ENCODE measurements around the gene CASTOR2.
"Not testable (repeated sequence)": the region's sequence is repeated elsewhere in the genome, so short reads cannot be mapped to it uniquely, and the experiment has no call there.

CASTOR2 gene

DNA sequence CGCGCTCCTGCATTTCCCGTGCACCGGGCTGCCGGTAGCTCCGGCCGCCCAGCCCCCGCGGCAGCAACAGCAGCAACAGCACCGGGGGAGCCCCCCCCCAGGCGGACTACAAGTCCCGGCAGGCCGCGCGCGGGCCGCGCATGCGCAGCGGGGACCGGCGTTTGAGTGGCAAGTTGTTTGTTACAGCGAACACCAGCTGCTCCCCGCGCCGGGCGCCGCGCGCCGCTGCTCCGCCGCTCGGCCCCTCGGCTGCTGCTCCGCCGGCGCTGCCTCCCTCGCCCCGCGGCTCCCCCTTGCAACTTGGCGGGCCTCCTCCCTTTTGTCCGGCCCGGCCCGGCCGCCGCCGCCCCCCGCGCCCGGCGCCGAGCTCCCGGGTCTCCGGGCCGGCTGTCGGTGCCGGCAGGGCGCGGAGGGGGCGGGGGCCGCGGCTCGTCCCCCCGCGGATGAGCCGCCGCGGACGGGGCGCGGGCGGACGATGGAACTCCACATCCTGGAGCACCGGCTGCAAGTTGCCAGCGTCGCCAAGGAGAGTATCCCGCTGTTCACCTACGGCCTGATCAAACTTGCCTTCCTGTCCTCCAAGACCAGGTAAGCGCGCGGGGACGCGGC, at the start of gene CASTOR2:
Gene CASTOR2, plus strand, starts transcription at position 195 of the 609 bp plus-strand sequence. Its CDS starts 281 bp downstream, at position 476.
- Histone ChIP-seq H3K9ac (ENCODE audit: low read length) (peak within 1 kb of the TSS; percentile 20; the same call in 1 of the 2 replicates), H3K4me2 (ENCODE audit: low read length) (peak within 1 kb of the TSS; percentile 48), H3K4me3 (ENCODE audit: low read length) (peak within 1 kb of the TSS; percentile 66)
- not testable (repeated sequence) for H3K9me3 ChIP-seq (ENCODE audit: insufficient read depth, low read length); H3K79me2 ChIP-seq (ENCODE audit: low read length); H3K27me3 ChIP-seq (ENCODE audit: low read depth, low read length); H3K27ac ChIP-seq (ENCODE audit: low read length); H3K4me1 ChIP-seq (ENCODE audit: low read length); H3K36me3 ChIP-seq (replicated peaks; ENCODE audit: low read depth, low read length); H4K20me1 ChIP-seq (ENCODE audit: insufficient read depth, low read length); H2AFZ ChIP-seq (ENCODE audit: low read depth, low read length)

GRCh38 chr7:74922321-74922890, 42.1 kb upstream of the CASTOR2 start:
- not testable (repeated sequence) for H3K9me3 ChIP-seq (ENCODE audit: insufficient read depth, low read length); H3K9ac ChIP-seq (ENCODE audit: low read length); H3K36me3 ChIP-seq (replicated peaks; ENCODE audit: low read depth, low read length); H3K27me3 ChIP-seq (ENCODE audit: low read depth, low read length); H2AFZ ChIP-seq (ENCODE audit: low read depth, low read length); H3K4me1 ChIP-seq (ENCODE audit: low read length); H3K27ac ChIP-seq (ENCODE audit: low read length); H3K79me2 ChIP-seq (ENCODE audit: low read length); H4K20me1 ChIP-seq (ENCODE audit: insufficient read depth, low read length); H3K4me2 ChIP-seq (ENCODE audit: low read length); H3K4me3 ChIP-seq (ENCODE audit: low read length)

DNA sequence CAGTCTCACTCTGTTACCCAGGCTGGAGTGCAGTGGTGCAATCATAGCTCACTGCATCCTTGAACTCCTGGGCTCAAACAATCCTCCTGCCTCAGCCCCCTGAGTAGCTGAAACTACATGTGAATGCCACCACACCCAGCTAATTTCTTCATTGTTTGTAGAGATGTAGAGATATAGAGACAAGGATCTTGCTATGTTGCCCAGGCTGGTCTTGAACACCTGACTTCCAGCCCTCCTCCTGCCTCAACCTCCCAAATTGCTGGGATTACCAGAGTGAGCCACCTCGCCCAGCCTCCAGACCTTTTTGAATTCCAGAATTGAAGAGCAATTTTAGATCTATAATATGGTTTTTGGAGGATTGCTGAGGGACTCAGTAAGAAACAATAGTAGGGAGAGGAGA, 40.9 kb upstream of the CASTOR2 start:
- not testable (repeated sequence) for H3K9ac ChIP-seq (ENCODE audit: low read length); H3K4me2 ChIP-seq (ENCODE audit: low read length); H3K36me3 ChIP-seq (replicated peaks; ENCODE audit: low read depth, low read length); H4K20me1 ChIP-seq (ENCODE audit: insufficient read depth, low read length); H3K4me3 ChIP-seq (ENCODE audit: low read length); H3K27ac ChIP-seq (ENCODE audit: low read length); H3K4me1 ChIP-seq (ENCODE audit: low read length); H3K9me3 ChIP-seq (ENCODE audit: insufficient read depth, low read length); H2AFZ ChIP-seq (ENCODE audit: low read depth, low read length); H3K27me3 ChIP-seq (ENCODE audit: low read depth, low read length); H3K79me2 ChIP-seq (ENCODE audit: low read length)

- H3K79me2 ChIP-seq (ENCODE audit: low read length); H3K9ac ChIP-seq (ENCODE audit: low read length); H3K4me2 ChIP-seq (ENCODE audit: low read length); H3K27me3 ChIP-seq (ENCODE audit: low read depth, low read length); H3K9me3 ChIP-seq (ENCODE audit: insufficient read depth, low read length); H4K20me1 ChIP-seq (ENCODE audit: insufficient read depth, low read length); H3K27ac ChIP-seq (ENCODE audit: low read length); H2AFZ ChIP-seq (ENCODE audit: low read depth, low read length); H3K36me3 ChIP-seq (replicated peaks; ENCODE audit: low read depth, low read length); H3K4me3 ChIP-seq (ENCODE audit: low read length); H3K4me1 ChIP-seq (ENCODE audit: low read length): not testable (repeated sequence)
Observed at GRCh38 chr7:74926968-74927367, 37.5 kb upstream of the CASTOR2 start.

GRCh38 chr7:74931563-74932328, 32.8 kb upstream of the CASTOR2 start:
- H3K27ac ChIP-seq (ENCODE audit: low read length); H3K4me1 ChIP-seq (ENCODE audit: low read length); H3K9ac ChIP-seq (ENCODE audit: low read length); H3K27me3 ChIP-seq (ENCODE audit: low read depth, low read length); H3K36me3 ChIP-seq (replicated peaks; ENCODE audit: low read depth, low read length); H3K79me2 ChIP-seq (ENCODE audit: low read length); H3K9me3 ChIP-seq (ENCODE audit: insufficient read depth, low read length); H3K4me3 ChIP-seq (ENCODE audit: low read length); H4K20me1 ChIP-seq (ENCODE audit: insufficient read depth, low read length); H3K4me2 ChIP-seq (ENCODE audit: low read length); H2AFZ ChIP-seq (ENCODE audit: low read depth, low read length): not testable (repeated sequence)

- not testable (repeated sequence) for H3K27me3 ChIP-seq (ENCODE audit: low read depth, low read length); H3K9me3 ChIP-seq (ENCODE audit: insufficient read depth, low read length); H4K20me1 ChIP-seq (ENCODE audit: insufficient read depth, low read length); H3K27ac ChIP-seq (ENCODE audit: low read length); H3K9ac ChIP-seq (ENCODE audit: low read length); H2AFZ ChIP-seq (ENCODE audit: low read depth, low read length); H3K4me2 ChIP-seq (ENCODE audit: low read length); H3K79me2 ChIP-seq (ENCODE audit: low read length); H3K4me3 ChIP-seq (ENCODE audit: low read length); H3K36me3 ChIP-seq (replicated peaks; ENCODE audit: low read depth, low read length); H3K4me1 ChIP-seq (ENCODE audit: low read length)
Observed at GRCh38 chr7:74939429-74939828, 25.1 kb upstream of the CASTOR2 start.

DNA sequence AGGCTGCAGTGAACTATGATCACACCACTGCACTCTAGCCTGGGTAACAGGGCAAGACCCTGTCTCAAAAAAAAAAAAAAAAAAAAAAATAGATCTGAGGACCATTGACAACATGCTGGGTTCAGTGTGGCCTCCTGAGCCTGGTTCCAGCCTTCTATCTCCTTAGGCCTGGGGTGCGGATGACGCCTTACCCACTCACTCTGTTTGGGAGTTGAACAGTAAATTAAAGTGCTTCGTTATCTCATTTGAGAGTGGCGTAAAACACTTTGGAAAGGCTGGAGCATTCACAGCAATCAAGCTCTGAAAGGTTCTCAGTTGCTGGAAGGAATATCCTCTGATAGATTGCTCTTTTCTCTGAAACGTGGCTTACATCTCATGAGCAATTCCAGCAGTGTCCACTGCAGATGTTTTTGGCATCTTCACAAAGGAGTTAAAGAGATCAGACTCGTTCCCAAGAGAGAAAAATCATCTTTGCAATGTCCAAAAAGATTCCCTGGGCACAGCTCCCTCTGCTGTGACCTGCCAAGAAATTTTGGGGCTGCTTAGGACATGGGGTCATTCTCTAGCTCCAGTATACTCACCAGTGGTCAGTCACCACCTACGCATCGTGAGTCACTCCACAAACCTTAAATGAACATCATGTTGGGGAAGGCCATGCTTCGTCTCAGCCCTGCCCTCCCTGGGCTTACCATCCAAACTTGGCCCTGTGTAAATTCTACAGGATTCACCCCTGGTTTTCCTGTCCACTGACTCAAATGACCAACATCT, 23.0 kb upstream of the CASTOR2 start:
- not testable (repeated sequence) for H3K4me3 ChIP-seq (ENCODE audit: low read length); H4K20me1 ChIP-seq (ENCODE audit: insufficient read depth, low read length); H3K27ac ChIP-seq (ENCODE audit: low read length); H3K4me2 ChIP-seq (ENCODE audit: low read length); H3K79me2 ChIP-seq (ENCODE audit: low read length); H3K9ac ChIP-seq (ENCODE audit: low read length); H3K36me3 ChIP-seq (replicated peaks; ENCODE audit: low read depth, low read length); H3K9me3 ChIP-seq (ENCODE audit: insufficient read depth, low read length); H2AFZ ChIP-seq (ENCODE audit: low read depth, low read length); H3K4me1 ChIP-seq (ENCODE audit: low read length); H3K27me3 ChIP-seq (ENCODE audit: low read depth, low read length)

DNA sequence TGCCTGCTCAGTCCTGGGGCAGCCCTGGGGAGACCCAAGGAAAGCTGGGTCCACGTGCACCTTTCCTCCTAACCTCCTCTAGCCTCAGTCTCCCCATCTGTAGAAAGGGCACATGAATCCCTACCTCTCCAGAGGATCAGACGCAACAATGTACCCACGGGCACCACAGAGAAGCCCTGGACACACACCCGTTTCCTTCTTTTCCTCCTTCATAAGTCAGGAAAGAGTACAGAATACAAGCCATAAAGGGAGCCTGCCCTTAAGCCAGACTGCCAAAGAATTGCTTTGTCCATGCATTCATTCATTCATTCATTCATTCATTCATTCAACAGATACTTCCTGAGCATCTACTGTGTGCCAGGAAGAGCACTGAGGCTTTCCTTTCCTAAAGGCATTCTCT, 20.6 kb upstream of the CASTOR2 start:
- not testable (repeated sequence) for H3K27me3 ChIP-seq (ENCODE audit: low read depth, low read length); H3K9ac ChIP-seq (ENCODE audit: low read length); H3K9me3 ChIP-seq (ENCODE audit: insufficient read depth, low read length); H3K4me1 ChIP-seq (ENCODE audit: low read length); H3K79me2 ChIP-seq (ENCODE audit: low read length); H2AFZ ChIP-seq (ENCODE audit: low read depth, low read length); H4K20me1 ChIP-seq (ENCODE audit: insufficient read depth, low read length); H3K36me3 ChIP-seq (replicated peaks; ENCODE audit: low read depth, low read length); H3K27ac ChIP-seq (ENCODE audit: low read length); H3K4me3 ChIP-seq (ENCODE audit: low read length); H3K4me2 ChIP-seq (ENCODE audit: low read length)

- not testable (repeated sequence) for H3K4me1 ChIP-seq (ENCODE audit: low read length); H3K36me3 ChIP-seq (replicated peaks; ENCODE audit: low read depth, low read length); H3K27me3 ChIP-seq (ENCODE audit: low read depth, low read length); H2AFZ ChIP-seq (ENCODE audit: low read depth, low read length); H3K4me3 ChIP-seq (ENCODE audit: low read length); H4K20me1 ChIP-seq (ENCODE audit: insufficient read depth, low read length); H3K79me2 ChIP-seq (ENCODE audit: low read length); H3K9ac ChIP-seq (ENCODE audit: low read length); H3K4me2 ChIP-seq (ENCODE audit: low read length); H3K27ac ChIP-seq (ENCODE audit: low read length); H3K9me3 ChIP-seq (ENCODE audit: insufficient read depth, low read length)
Observed at GRCh38 chr7:74947741-74948140, 16.8 kb upstream of the CASTOR2 start.

Data from OCI-LY3 (cell line).